OCI-LY7 (cell line): ENCODE results near the gene PLAAT5. TPM values are rescaled to one million over a fixed set of nuclear protein-coding genes. Genes with fewer than 3 reads are reported as not detected.

ENCODE experiments used
- BruUV-seq: library from RNA; stranded (reverse); fragments of 400-500 nt; replicated peaks from 2 replicates; lab custom pipeline; 2021; lab: Mats Ljungman, UMichigan
- CTCF ChIA-PET: fragments of 300-600 bp; sonication (Branson Sonifier 250); formaldehyde crosslinking; loops from one replicate; lab custom pipeline; 2022; ENCODE audit warnings: antibody characterized with exemption; ENCODE audit not compliant: unreplicated experiment; lab: Charles Lee
- POLR2A ChIA-PET: fragments of 300-600 bp; sonication (Branson Sonifier 250); formaldehyde crosslinking; loops from one replicate; lab custom pipeline; 2022; ENCODE audit warnings: antibody characterized with exemption; lab: Charles Lee
- DNase-seq: peaks from one replicate; pipeline ENCODE4 v3.0.0-alpha.2; 2015; ENCODE audit warnings: low spot score
- H2AFZ ChIP-seq: fragments of 200-600 bp; sonication (generic), shearing (Covaris generic); 2 replicates; pipeline ENCODE4 v1.6.1; 2014; ENCODE audit warnings: mild to moderate bottlenecking, antibody characterized with exemption, low read length, moderate library complexity
- H3K27ac ChIP-seq: fragments of 200-600 bp; sonication (generic); 2 replicates; pipeline ENCODE4 v1.5.1; 2014; ENCODE audit warnings: mixed run types, low read depth, mild to moderate bottlenecking, moderate library complexity, low read length, inconsistent platforms; ENCODE audit not compliant: poor library complexity, severe bottlenecking
- H3K36me3 ChIP-seq: fragments of 200-600 bp; sonication (generic); 2 replicates; pipeline ENCODE4 v1.6.1; 2014; ENCODE audit warnings: mild to moderate bottlenecking, antibody characterized with exemption, low read length, moderate library complexity, mixed read lengths; ENCODE audit not compliant: insufficient read depth
- H3K4me1 ChIP-seq: fragments of 200-600 bp; sonication (generic); 2 replicates; pipeline ENCODE4 v1.5.1; 2014; ENCODE audit warnings: mild to moderate bottlenecking, low read length; ENCODE audit not compliant: insufficient read depth, poor library complexity, severe bottlenecking
- H3K4me2 ChIP-seq: fragments of 200-600 bp; sonication (generic); 2 replicates; pipeline ENCODE4 v1.6.1; 2014; ENCODE audit warnings: mild to moderate bottlenecking, low read length
- H3K4me3 ChIP-seq: fragments of 200-600 bp; sonication (generic); 2 replicates; pipeline ENCODE4 v1.5.1; 2014; ENCODE audit warnings: mild to moderate bottlenecking, low read depth, low read length; ENCODE audit not compliant: poor library complexity, severe bottlenecking
- H3K79me2 ChIP-seq: fragments of 200-600 bp; sonication (generic); 2 replicates; pipeline ENCODE4 v1.6.1; 2016; ENCODE audit warnings: low read depth, mild to moderate bottlenecking, low read length, moderate library complexity, mixed read lengths; ENCODE audit not compliant: insufficient read depth
- H3K9me2 ChIP-seq: fragments of 200-600 bp; sonication (generic); 2 replicates; pipeline ENCODE4 v1.6.1; 2016; ENCODE audit warnings: mild to moderate bottlenecking, low read length, mixed read lengths; ENCODE audit not compliant: insufficient read depth
- H3K9me3 ChIP-seq: fragments of 200-600 bp; sonication (generic); 2 replicates; pipeline ENCODE4 v1.6.1; 2014; ENCODE audit warnings: mild to moderate bottlenecking, mixed run types, low read length, mixed read lengths
- H4K20me1 ChIP-seq: fragments of 200-600 bp; sonication (generic); 2 replicates; pipeline ENCODE4 v1.6.1; 2014; ENCODE audit warnings: mild to moderate bottlenecking, antibody characterized with exemption, low read length, moderate library complexity, mixed read lengths; ENCODE audit not compliant: insufficient read depth
- EZH2phosphoT487 ChIP-seq: fragments of 200-600 bp; sonication (generic); IDR thresholded peaks from 2 replicates; pipeline ENCODE4 v1.6.1; 2018; ENCODE audit warnings: low read depth, borderline replicate concordance, mild to moderate bottlenecking, mixed run types, antibody characterized with exemption, low read length, moderate library complexity, mixed read lengths
- intact Hi-C: fragments of 100-400 bp; cut with micrococcal nuclease; formaldehyde crosslinking; loops from one replicate; pipeline ENCODE4 v1.10.0; 2022; ENCODE audit not compliant: unreplicated experiment
- total RNA-seq, 2 experiments: library from RNA; depleted of rRNA in 1 of 2; stranded (reverse); fragments of >200 nt in 1 of 2; shearing (Covaris generic) in 1 of 2; gene quantifications; 2 replicates each; pipeline ENCODE4 v1.2.3, GENCODE V29; 2014 to 2022
- TF ChIP-seq, protein P1 (sequence below): fragments of 200-600 bp; sonication (generic); conservative IDR thresholded peaks from 2 replicates; pipeline ENCODE4 v1.5.1; 2014; ENCODE audit warnings: mild to moderate bottlenecking, antibody characterized with exemption, low read length, moderate library complexity, mixed read lengths

Gene PLAAT5
- total RNA-seq, 2 experiments from 2014 or later, result not detected

DNA sequence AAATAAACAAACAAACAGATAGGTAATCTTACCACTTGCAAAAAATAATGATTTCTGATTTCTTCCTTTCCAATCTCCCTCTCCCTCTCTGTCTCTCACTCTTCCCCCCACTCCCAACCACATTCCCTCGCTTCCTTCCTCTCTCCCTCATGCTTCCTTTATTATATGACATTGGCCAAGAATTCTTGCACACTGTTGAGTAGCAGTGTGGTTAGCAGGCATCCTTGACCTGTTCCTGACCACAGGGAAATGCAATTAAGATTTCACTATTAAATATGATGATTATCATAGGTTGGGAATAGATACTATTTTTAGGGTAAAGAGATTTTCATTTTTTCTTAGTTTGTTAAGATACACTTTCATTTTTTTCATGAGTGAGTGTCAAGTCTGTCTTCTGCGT, 30.9 kb upstream of the PLAAT5 start:
- ChIA-PET CTCF (no interaction called here), POLR2A (no interaction called here)
- intact Hi-C loops, result no loop called here
- TF ChIP-seq, protein P1, sequence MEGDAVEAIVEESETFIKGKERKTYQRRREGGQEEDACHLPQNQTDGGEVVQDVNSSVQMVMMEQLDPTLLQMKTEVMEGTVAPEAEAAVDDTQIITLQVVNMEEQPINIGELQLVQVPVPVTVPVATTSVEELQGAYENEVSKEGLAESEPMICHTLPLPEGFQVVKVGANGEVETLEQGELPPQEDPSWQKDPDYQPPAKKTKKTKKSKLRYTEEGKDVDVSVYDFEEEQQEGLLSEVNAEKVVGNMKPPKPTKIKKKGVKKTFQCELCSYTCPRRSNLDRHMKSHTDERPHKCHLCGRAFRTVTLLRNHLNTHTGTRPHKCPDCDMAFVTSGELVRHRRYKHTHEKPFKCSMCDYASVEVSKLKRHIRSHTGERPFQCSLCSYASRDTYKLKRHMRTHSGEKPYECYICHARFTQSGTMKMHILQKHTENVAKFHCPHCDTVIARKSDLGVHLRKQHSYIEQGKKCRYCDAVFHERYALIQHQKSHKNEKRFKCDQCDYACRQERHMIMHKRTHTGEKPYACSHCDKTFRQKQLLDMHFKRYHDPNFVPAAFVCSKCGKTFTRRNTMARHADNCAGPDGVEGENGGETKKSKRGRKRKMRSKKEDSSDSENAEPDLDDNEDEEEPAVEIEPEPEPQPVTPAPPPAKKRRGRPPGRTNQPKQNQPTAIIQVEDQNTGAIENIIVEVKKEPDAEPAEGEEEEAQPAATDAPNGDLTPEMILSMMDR, result no peak
- TF ChIP-seq EZH2phosphoT487, result no peak
- Histone ChIP-seq H3K4me2 (no peak overlapping the region), H3K36me3 (no peaks in the 10 kb centered on the region), H3K4me3 (no peak overlapping the region), H2AFZ (no peak overlapping the region), H3K27ac (no peak overlapping the region), H3K9me3 (no peaks in the 10 kb centered on the region), H3K79me2 (no peaks in the 10 kb centered on the region), H3K9me2 (no peaks in the 10 kb centered on the region), H3K4me1 (no peaks in the 10 kb centered on the region), H4K20me1 (no peaks in the 10 kb centered on the region)
- no peak for DNase-seq
- no TSS peak for BruUV-seq

DNA sequence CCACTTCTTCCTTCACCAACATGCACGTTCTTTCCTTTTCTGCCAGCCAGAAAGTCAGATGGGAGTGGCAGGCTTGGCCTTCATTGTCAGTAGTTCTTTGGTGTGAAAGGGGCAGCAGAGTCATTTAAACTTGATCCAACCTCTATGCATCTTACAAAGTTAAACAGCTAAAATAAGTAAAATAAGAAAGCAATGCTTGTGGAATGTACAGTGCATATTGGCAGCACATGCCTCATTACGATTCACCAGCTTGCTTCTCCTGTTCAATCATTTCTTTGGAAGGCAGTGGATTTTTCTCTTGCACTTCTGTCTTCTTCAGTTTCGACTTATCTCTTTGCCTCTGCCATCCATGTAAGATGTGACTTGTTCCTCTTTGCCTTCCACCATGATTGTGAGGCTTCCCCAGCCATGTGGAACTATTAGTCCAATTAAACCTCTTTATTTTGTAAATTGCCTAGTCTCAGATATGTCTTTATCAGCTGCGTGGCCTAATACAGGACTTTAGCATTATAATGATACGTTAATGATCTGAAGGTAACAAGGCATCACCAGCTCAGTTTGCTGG, 29.7 kb upstream of the PLAAT5 start:
- no peak overlapping the region for H3K4me3 ChIP-seq
- POLR2A ChIA-PET, result no interaction called here

DNA sequence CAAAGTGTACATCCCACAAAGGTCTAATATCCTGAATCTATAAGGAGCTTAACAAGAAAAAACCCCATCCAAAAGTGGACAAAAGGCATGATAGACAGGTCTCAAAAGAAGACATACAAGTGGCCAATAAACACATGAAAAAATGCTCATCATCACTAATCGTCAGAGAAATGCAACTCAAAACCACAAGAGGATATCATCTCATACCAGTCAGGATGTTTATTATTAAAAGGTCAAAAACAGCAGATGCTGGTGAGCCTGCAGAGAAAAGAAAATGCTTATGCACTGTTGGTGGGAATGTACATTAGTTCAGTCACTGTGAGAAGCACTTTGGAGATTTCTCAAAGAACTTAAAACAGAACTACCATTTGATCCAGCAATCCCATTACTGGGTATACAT, 27.6 kb upstream of the PLAAT5 start:
- CTCF ChIA-PET, result no interaction called here
- Histone ChIP-seq H4K20me1 (no peaks in the 10 kb centered on the region), H3K36me3 (no peaks in the 10 kb centered on the region), H3K4me1 (no peaks in the 10 kb centered on the region), H3K4me2 (no peak overlapping the region), H3K4me3 (no peak overlapping the region), H3K9me2 (no peaks in the 10 kb centered on the region), H3K9me3 (no peaks in the 10 kb centered on the region), H2AFZ (no peak overlapping the region), H3K27ac (no peak overlapping the region), H3K79me2 (no peaks in the 10 kb centered on the region)
- TF ChIP-seq EZH2phosphoT487, result no peak
- intact Hi-C loops, result no loop called here
- POLR2A ChIA-PET, result no interaction called here
- BruUV-seq, result no TSS peak
- DNase-seq, result no peak

More for the DNA sequence above, 29.7 kb upstream of the PLAAT5 start:
- Histone ChIP-seq H3K79me2 (no peaks in the 10 kb centered on the region), H3K27ac (no peak overlapping the region), H2AFZ (no peak overlapping the region), H3K9me3 (no peaks in the 10 kb centered on the region), H3K4me2 (no peak overlapping the region), H4K20me1 (no peaks in the 10 kb centered on the region), H3K9me2 (no peaks in the 10 kb centered on the region), H3K36me3 (no peaks in the 10 kb centered on the region), H3K4me1 (no peaks in the 10 kb centered on the region)
- no peak for DNase-seq
- intact Hi-C loops, result no loop called here
- CTCF ChIA-PET, result no interaction called here
- TF ChIP-seq, protein P1, result no peak
- no peak for TF ChIP-seq EZH2phosphoT487
- BruUV-seq, result no TSS peak
